Astrocyte (in vitro differentiated cells and primary cell): ENCODE data around the gene NRG2. TPM values are rescaled to one million over a fixed set of nuclear protein-coding genes. Genes with fewer than 3 reads are reported as not detected.

Experiments
- DNase-seq: peaks from one replicate; pipeline ENCODE4 v3.0.0-alpha.2; 2010; ENCODE audit warnings: low read depth
- FAIRE-seq: peaks from 2 replicates; lab custom pipeline; 2011; peaks lifted over from hg19 to GRCh38; lab: Jason Lieb, UNC
- H2AFZ ChIP-seq: 2 replicates; pipeline ENCODE4 v1.6.0; 2012; ENCODE audit warnings: low read depth, low read length, inconsistent platforms
- H3K27ac ChIP-seq: 2 replicates; pipeline ENCODE4 v1.5.1; 2011; ENCODE audit warnings: low read depth, low read length, inconsistent platforms
- H3K27me3 ChIP-seq: 2 replicates; pipeline ENCODE4 v1.6.0; 2011; ENCODE audit warnings: low read length, inconsistent platforms; ENCODE audit not compliant: insufficient read depth
- H3K36me3 ChIP-seq: 2 replicates; pipeline ENCODE4 v1.5.1; 2011; ENCODE audit warnings: low read length, inconsistent platforms; ENCODE audit not compliant: insufficient read depth
- H3K4me1 ChIP-seq: 2 replicates; pipeline ENCODE4 v1.5.1; 2011; ENCODE audit warnings: low read length, inconsistent platforms; ENCODE audit not compliant: insufficient read depth
- H3K4me2 ChIP-seq: 2 replicates; pipeline ENCODE4 v1.6.0; 2012; ENCODE audit warnings: low read length, inconsistent platforms
- H3K4me3 ChIP-seq: 2 replicates; pipeline ENCODE4 v1.5.1; 2011; ENCODE audit warnings: low read depth, mild to moderate bottlenecking, low read length, inconsistent platforms; ENCODE audit not compliant: insufficient read depth
- H3K79me2 ChIP-seq: 2 replicates; pipeline ENCODE4 v1.6.0; 2012; ENCODE audit warnings: mild to moderate bottlenecking, low read length, inconsistent platforms; ENCODE audit not compliant: insufficient read depth
- H3K9ac ChIP-seq: 2 replicates; pipeline ENCODE4 v1.6.0; 2012; ENCODE audit warnings: mild to moderate bottlenecking, low read length, inconsistent platforms
- H3K9me3 ChIP-seq: 2 replicates; pipeline ENCODE4 v1.5.1; 2012; ENCODE audit warnings: low read depth, mild to moderate bottlenecking, low read length, inconsistent platforms; ENCODE audit not compliant: insufficient read depth
- H4K20me1 ChIP-seq: 2 replicates; pipeline ENCODE4 v1.6.0; 2012; ENCODE audit warnings: low read length, inconsistent platforms; ENCODE audit not compliant: insufficient read depth
- H3K27ac Mint-ChIP-seq: one replicate; pipeline ENCODE4 v1.8.0; 2021; ENCODE audit warnings: mild to moderate bottlenecking, mixed read lengths; ENCODE audit not compliant: unreplicated experiment
- H3K27me3 Mint-ChIP-seq: one replicate; pipeline ENCODE4 v1.8.0; 2021; ENCODE audit warnings: low read depth, mixed read lengths; ENCODE audit not compliant: unreplicated experiment
- H3K36me3 Mint-ChIP-seq: one replicate; pipeline ENCODE4 v1.8.0; 2021; ENCODE audit warnings: low read depth, mixed read lengths; ENCODE audit not compliant: unreplicated experiment
- H3K4me1 Mint-ChIP-seq: one replicate; pipeline ENCODE4 v1.8.0; 2021; ENCODE audit warnings: low read depth, mixed read lengths; ENCODE audit not compliant: unreplicated experiment
- H3K4me3 Mint-ChIP-seq: one replicate; pipeline ENCODE4 v1.8.0; 2021; ENCODE audit warnings: mild to moderate bottlenecking, moderate library complexity, mixed read lengths; ENCODE audit not compliant: unreplicated experiment
- H3K9me3 Mint-ChIP-seq: one replicate; pipeline ENCODE4 v1.8.0; 2021; ENCODE audit warnings: mild to moderate bottlenecking, mixed read lengths; ENCODE audit not compliant: unreplicated experiment
- EZH2 ChIP-seq: IDR thresholded peaks from 2 replicates; pipeline ENCODE4 v1.6.1; 2012; ENCODE audit warnings: mild to moderate bottlenecking, low read length, inconsistent platforms; ENCODE audit not compliant: insufficient read depth
- total RNA-seq: library from RNA; stranded (reverse); gene quantifications from 2 replicates; pipeline ENCODE4 v1.2.1, GENCODE V29; 2021
- TF ChIP-seq, protein P1 (sequence below): IDR thresholded peaks from 2 replicates; pipeline ENCODE4 v1.5.1; 2011; ENCODE audit warnings: low read depth, mild to moderate bottlenecking, inconsistent platforms, low read length, moderate library complexity; ENCODE audit not compliant: insufficient read depth

Gene NRG2
- total RNA-seq, 1 donor from 2014 or later, result 0.54 TPM

DNA sequence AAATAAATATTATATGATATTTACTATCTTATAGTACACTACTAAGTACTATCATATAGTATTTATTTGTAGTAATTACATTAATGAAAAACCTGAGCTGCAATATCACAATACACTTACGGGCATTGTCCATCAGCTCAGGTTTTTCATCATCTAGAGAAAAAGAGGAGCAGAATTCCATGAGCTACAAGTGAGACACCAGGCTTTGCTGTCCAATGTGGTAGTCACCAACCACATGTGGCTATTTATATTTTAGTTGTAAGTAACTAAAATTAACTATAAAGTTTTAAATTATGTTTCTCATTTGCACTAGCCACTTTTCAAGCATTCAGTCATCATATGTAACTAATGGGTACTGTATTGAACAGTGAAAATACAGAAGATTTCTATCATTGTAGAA is 13.8 kb upstream of the NRG2 start:
- no peaks in the 10 kb centered on the region for H4K20me1 ChIP-seq
- Mint-ChIP-seq H3K4me3 (no peak overlapping the region), H3K9me3 (no peaks in the 10 kb centered on the region), H3K27me3 (peaks cover 10% of the 10 kb centered on the region), H3K36me3 (no peaks in the 10 kb centered on the region), H3K4me1 (no peaks in the 10 kb centered on the region), H3K27ac (no peak overlapping the region)
- FAIRE-seq (no peak), DNase-seq (no peak)
- no peaks in the 10 kb centered on the region for H3K9me3 ChIP-seq
- H2AFZ ChIP-seq, result no peak overlapping the region
- no peaks in the 10 kb centered on the region for H3K79me2 ChIP-seq
- H3K4me1 ChIP-seq, result no peaks in the 10 kb centered on the region
- H3K27ac ChIP-seq, result no peak overlapping the region
- H3K36me3 ChIP-seq, result no peaks in the 10 kb centered on the region
- no peak overlapping the region for H3K9ac ChIP-seq
- H3K4me2 ChIP-seq, result no peak overlapping the region
- TF ChIP-seq EZH2, result no peak
- TF ChIP-seq, protein P1, sequence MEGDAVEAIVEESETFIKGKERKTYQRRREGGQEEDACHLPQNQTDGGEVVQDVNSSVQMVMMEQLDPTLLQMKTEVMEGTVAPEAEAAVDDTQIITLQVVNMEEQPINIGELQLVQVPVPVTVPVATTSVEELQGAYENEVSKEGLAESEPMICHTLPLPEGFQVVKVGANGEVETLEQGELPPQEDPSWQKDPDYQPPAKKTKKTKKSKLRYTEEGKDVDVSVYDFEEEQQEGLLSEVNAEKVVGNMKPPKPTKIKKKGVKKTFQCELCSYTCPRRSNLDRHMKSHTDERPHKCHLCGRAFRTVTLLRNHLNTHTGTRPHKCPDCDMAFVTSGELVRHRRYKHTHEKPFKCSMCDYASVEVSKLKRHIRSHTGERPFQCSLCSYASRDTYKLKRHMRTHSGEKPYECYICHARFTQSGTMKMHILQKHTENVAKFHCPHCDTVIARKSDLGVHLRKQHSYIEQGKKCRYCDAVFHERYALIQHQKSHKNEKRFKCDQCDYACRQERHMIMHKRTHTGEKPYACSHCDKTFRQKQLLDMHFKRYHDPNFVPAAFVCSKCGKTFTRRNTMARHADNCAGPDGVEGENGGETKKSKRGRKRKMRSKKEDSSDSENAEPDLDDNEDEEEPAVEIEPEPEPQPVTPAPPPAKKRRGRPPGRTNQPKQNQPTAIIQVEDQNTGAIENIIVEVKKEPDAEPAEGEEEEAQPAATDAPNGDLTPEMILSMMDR, result no peak
- no peak overlapping the region for H3K4me3 ChIP-seq
- peaks cover 55% of the 10 kb centered on the region for H3K27me3 ChIP-seq

DNA sequence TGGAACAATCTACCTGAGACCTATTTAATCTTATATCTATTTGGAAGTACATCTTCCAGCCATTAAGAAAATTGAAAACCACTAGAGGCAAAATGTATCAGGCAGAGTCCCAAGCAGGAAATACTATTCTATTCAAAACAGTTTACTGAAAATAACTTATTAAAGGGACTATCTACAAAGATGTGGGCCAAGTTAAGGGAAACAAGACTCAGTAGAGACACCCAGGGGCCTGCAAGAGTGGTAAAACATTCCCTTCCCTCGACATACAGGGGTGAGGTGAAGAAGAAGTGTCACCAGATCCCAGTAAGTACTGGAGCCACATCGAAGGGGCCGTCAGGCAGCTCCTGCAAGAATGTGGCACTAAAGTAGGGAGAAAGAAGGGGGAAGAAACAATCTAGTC is 12.1 kb upstream of the NRG2 start:
- Histone ChIP-seq H3K36me3 (no peaks in the 10 kb centered on the region), H3K9ac (no peak overlapping the region), H3K27ac (no peak overlapping the region), H3K4me2 (no peak overlapping the region), H3K9me3 (no peaks in the 10 kb centered on the region), H3K27me3 (peaks cover 45% of the 10 kb centered on the region), H3K4me1 (no peaks in the 10 kb centered on the region), H2AFZ (no peak overlapping the region), H3K4me3 (no peak overlapping the region), H4K20me1 (no peaks in the 10 kb centered on the region), H3K79me2 (no peaks in the 10 kb centered on the region)
- FAIRE-seq (no peak), DNase-seq (no peak)
- no peak overlapping the region for H3K4me3 Mint-ChIP-seq
- peaks cover 18% of the 10 kb centered on the region for H3K27me3 Mint-ChIP-seq
- no peak for TF ChIP-seq EZH2
- TF ChIP-seq, protein P1, result no peak
- no peak overlapping the region for H3K27ac Mint-ChIP-seq
- H3K9me3 Mint-ChIP-seq, result no peaks in the 10 kb centered on the region
- no peaks in the 10 kb centered on the region for H3K4me1 Mint-ChIP-seq
- H3K36me3 Mint-ChIP-seq, result no peaks in the 10 kb centered on the region

DNA sequence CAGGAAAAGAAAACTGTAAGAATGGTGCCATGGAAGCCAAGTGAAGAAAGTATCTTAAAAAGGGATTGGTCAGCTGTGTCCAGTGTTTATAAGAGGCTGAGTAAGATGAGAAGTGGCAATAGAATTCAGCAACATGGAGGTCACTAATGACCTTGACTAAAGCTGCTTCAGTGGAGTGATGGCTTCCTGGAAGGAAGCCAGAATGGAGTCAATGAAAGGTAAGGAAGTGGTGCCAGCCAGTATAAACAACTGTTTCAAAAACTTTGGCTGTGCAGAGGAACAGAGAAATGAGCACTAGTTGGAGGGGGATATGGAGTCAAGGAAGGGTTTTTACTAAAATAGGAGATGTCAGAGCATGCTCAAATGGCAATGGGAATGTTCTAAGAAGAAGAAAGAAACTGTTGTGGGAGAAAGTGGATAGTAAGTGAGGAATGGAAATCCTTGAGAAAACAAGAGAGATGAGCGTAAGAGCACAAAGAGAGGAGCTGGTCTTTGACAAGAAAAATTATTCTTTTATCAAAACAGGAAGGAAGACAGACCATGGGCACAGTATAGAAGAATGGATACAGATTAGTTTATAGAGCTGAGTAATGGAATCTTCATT is 11.1 kb upstream of the NRG2 start:
- H3K4me1 Mint-ChIP-seq, result no peaks in the 10 kb centered on the region
- no peak overlapping the region for H3K27ac Mint-ChIP-seq
- H3K36me3 Mint-ChIP-seq, result no peaks in the 10 kb centered on the region
- FAIRE-seq, result no peak
- Histone ChIP-seq H3K9ac (no peak overlapping the region), H3K9me3 (no peaks in the 10 kb centered on the region), H3K27ac (no peak overlapping the region), H3K4me2 (no peak overlapping the region), H2AFZ (no peak overlapping the region), H3K27me3 (peaks cover 38% of the 10 kb centered on the region), H3K36me3 (no peaks in the 10 kb centered on the region), H3K4me3 (no peak overlapping the region), H3K79me2 (no peaks in the 10 kb centered on the region), H4K20me1 (no peaks in the 10 kb centered on the region), H3K4me1 (no peaks in the 10 kb centered on the region)
- no peak overlapping the region for H3K4me3 Mint-ChIP-seq
- H3K9me3 Mint-ChIP-seq, result no peaks in the 10 kb centered on the region
- peaks cover 23% of the 10 kb centered on the region for H3K27me3 Mint-ChIP-seq
- no peak for TF ChIP-seq EZH2
- TF ChIP-seq, protein P1, result no peak
- no peak for DNase-seq
